ENCODE data around the gene CNBD2.

DNA sequence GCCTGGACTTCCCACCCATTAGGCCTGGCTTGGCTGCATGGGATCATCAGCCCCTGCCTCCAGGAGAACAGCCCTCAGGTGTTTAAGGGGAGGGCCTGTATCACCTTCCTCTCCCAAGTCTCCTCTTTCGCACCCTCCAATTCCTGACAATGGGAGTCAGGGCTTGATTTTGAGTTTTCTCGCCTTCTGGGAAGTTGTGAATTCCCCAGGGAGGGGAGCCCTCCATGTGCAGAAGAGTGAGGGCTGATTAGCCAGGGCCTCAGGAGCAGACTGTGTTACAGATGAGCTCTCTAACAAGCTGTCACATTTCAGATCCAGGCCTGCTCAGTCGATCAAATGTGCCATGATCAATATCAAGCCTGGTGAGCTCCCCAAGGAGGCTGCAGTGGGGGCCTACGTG is 42.4 kb downstream of the CNBD2 start:
- TF ChIP-seq, protein P1, sequence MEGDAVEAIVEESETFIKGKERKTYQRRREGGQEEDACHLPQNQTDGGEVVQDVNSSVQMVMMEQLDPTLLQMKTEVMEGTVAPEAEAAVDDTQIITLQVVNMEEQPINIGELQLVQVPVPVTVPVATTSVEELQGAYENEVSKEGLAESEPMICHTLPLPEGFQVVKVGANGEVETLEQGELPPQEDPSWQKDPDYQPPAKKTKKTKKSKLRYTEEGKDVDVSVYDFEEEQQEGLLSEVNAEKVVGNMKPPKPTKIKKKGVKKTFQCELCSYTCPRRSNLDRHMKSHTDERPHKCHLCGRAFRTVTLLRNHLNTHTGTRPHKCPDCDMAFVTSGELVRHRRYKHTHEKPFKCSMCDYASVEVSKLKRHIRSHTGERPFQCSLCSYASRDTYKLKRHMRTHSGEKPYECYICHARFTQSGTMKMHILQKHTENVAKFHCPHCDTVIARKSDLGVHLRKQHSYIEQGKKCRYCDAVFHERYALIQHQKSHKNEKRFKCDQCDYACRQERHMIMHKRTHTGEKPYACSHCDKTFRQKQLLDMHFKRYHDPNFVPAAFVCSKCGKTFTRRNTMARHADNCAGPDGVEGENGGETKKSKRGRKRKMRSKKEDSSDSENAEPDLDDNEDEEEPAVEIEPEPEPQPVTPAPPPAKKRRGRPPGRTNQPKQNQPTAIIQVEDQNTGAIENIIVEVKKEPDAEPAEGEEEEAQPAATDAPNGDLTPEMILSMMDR (IDR thresholded peaks at IDR 0.05 in 4 of 5, conservative IDR thresholded peaks at IDR 0.05 in 1 of 5), result no peak
- TF ChIP-seq POLR2A (IDR thresholded peaks at IDR 0.05), result no peak

Measured in gastrocnemius medialis (tissue), 4 donors.